ENCODE results near the gene TSHZ2.

Gene TSHZ2

DNA sequence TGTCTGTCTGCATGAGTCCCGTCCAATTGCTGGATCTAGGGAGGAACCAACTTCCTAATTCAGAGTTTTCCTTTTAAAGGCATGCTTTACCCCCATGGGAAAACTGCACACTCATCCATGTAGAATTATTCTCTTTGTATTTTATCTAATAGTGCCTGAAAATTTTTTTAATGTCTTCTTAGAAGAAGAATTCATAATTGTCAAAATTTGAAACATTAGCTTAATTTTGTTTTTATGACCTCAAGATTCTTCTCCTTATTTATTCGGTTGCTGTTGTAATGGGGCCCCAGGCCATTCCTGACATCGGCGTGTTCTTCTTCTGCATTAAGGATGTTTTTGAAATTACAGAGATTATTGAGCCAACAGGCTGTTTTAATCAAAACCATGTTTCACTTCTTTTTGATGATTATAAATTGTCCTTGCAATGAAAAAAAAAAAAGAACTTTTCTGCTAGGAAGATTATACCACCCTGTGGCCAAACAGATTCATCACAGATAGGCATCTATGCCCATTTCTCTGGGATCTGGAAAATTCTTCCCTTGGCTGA is 521.2 kb downstream of the TSHZ2 start:
- peaks cover 23% of the 10 kb centered on the region for H3K36me3 Mint-ChIP-seq (ENCODE audit: low read depth)
- H3K27ac Mint-ChIP-seq, result peak overlapping the region; percentile 77 to 94 (median 80)
- TF ChIP-seq, protein P1, sequence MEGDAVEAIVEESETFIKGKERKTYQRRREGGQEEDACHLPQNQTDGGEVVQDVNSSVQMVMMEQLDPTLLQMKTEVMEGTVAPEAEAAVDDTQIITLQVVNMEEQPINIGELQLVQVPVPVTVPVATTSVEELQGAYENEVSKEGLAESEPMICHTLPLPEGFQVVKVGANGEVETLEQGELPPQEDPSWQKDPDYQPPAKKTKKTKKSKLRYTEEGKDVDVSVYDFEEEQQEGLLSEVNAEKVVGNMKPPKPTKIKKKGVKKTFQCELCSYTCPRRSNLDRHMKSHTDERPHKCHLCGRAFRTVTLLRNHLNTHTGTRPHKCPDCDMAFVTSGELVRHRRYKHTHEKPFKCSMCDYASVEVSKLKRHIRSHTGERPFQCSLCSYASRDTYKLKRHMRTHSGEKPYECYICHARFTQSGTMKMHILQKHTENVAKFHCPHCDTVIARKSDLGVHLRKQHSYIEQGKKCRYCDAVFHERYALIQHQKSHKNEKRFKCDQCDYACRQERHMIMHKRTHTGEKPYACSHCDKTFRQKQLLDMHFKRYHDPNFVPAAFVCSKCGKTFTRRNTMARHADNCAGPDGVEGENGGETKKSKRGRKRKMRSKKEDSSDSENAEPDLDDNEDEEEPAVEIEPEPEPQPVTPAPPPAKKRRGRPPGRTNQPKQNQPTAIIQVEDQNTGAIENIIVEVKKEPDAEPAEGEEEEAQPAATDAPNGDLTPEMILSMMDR (IDR thresholded peaks at IDR 0.05; ENCODE audit: unreplicated experiment in 3 of 3), result peak; percentile 27 to 32 (median 28)
- H3K4me3 Mint-ChIP-seq, result peak overlapping the region in 1 of 3 experiments; percentile 43
- H3K27me3 Mint-ChIP-seq (ENCODE audit: low read depth), result no peaks in the 10 kb centered on the region
- H3K9me3 Mint-ChIP-seq, result peaks cover 2% of the 10 kb centered on the region
- peaks cover 57% of the 10 kb centered on the region for H3K4me1 Mint-ChIP-seq

DNA sequence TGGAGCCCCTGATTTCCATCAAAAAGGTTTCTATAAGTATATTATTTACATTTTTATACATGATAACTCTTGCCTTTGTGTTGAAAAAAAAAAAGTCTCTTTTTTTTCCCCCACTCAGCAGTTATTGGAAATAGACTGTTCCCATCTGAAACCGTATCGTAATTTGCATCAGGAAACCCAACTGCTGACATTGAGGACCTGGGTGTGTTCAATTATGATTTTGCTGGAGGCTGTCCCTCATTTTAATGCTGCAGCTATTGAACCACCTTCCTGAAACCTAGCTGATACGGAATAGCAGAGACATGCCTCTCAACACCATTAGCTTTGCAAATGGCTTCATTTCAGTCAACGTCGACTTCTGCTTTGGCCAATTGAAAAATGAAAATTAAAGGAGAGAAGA is 522.6 kb downstream of the TSHZ2 start:
- Mint-ChIP-seq H3K4me1 (peaks cover 60% of the 10 kb centered on the region), H3K36me3 (ENCODE audit: low read depth) (peaks cover 13% of the 10 kb centered on the region), H3K27ac (peak overlapping the region in 2 of 3 experiments; percentile 16 to 43), H3K4me3 (no peak overlapping the region), H3K27me3 (ENCODE audit: low read depth) (no peaks in the 10 kb centered on the region), H3K9me3 (peaks cover 2% of the 10 kb centered on the region)
- TF ChIP-seq, protein P1 (IDR thresholded peaks at IDR 0.05; ENCODE audit: unreplicated experiment in 3 of 3), result no peak

DNA sequence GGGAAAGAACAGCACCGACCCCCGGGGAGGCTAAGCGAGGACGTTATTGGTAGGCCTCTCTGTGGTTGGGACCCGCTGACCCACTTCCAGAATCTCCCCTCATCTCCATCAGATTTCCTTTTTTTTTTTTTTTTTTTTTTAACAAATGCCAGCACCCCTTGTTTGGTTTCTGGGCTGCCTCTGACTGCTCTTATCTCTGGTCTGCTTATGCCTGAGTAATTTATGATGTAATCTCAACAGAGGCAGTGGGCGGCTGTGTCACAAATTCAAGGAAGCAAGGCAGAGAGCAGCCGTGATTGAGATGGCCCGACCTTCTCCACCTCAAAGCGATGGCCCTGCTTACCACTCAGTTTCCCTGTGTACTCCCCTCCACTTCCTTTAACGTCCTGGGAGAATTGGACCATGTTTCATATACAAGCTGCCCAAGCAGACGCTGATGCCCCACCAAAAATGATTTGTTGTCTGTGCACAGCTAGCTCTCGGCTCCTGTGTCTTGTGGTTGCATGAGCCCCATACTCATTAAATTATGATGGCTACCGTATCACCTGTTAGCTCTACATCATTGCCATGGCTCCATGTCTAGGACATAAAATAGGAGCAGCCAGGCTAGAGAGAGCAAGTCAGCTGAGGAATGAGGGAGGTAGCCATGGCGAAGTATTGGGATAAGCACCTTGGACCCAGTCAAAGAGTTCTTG is 523.4 kb downstream of the TSHZ2 start:
- Mint-ChIP-seq H3K9me3 (peaks cover 2% of the 10 kb centered on the region), H3K36me3 (ENCODE audit: low read depth) (peaks cover 10% of the 10 kb centered on the region), H3K27me3 (ENCODE audit: low read depth) (no peaks in the 10 kb centered on the region)

DNA sequence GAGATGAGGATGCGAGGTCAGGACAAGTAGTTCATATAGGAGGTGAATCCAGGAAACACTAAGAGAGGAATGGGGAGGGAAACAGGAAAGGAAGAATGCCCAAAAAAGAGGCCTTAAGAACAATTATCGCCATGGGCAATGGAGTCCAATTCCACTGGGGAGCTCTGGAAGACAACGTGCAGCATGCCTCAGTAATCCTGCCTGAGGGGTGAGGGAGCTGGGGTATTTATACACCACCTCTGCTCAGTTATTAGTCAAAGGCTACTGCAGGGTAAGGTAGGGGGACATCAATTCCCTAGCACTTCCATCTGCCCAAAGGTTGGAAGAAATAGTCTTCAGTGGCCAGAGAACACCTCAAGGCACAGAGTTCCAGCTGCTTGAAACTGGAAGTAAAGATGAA is 525.1 kb downstream of the TSHZ2 start:
- TF ChIP-seq, protein P1 (IDR thresholded peaks at IDR 0.05; ENCODE audit: unreplicated experiment in 3 of 3), result no peak

More for the DNA sequence above, 523.4 kb downstream of the TSHZ2 start:
- Mint-ChIP-seq H3K4me1 (peaks cover 60% of the 10 kb centered on the region), H3K4me3 (no peak overlapping the region), H3K27ac (peak overlapping the region; percentile 31 to 57 (median 43))
- TF ChIP-seq, protein P1 (IDR thresholded peaks at IDR 0.05; ENCODE audit: unreplicated experiment in 3 of 3), result no peak

DNA sequence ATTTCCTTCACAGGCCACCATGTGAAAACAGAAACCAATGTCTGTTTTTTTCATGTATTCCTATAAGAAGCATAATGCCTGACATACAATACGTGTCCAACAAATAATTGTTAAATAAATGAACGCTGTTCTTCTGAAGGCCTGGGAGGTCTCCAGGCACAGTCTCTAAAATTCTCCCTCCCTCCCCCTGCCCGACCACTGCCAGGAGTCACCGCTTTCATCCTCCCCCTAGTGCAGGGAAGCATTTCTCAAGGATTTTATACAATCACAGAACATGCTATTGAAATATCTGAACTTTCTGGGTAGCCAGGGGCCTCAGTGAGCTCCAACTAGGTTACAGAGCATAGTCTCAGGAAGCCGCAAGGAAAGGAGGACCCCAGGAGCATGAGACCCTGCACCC is 526.2 kb downstream of the TSHZ2 start:
- peak overlapping the region in 2 of 3 experiments; percentile 34 to 62 for H3K27ac Mint-ChIP-seq
- H3K9me3 Mint-ChIP-seq, result peaks cover 11% of the 10 kb centered on the region
- H3K27me3 Mint-ChIP-seq (ENCODE audit: low read depth), result no peaks in the 10 kb centered on the region
- TF ChIP-seq, protein P1 (IDR thresholded peaks at IDR 0.05; ENCODE audit: unreplicated experiment in 3 of 3), result no peak
- H3K36me3 Mint-ChIP-seq (ENCODE audit: low read depth), result peaks cover 19% of the 10 kb centered on the region
- peaks cover 36% of the 10 kb centered on the region for H3K4me1 Mint-ChIP-seq
- no peak overlapping the region for H3K4me3 Mint-ChIP-seq

More for the DNA sequence above, 525.1 kb downstream of the TSHZ2 start:
- H3K4me3 Mint-ChIP-seq, result no peak overlapping the region
- peaks cover 2% of the 10 kb centered on the region for H3K9me3 Mint-ChIP-seq
- peaks cover 11% of the 10 kb centered on the region for H3K36me3 Mint-ChIP-seq (ENCODE audit: low read depth)
- peak overlapping the region in 1 of 3 experiments; percentile 67 for H3K27ac Mint-ChIP-seq
- H3K27me3 Mint-ChIP-seq (ENCODE audit: low read depth), result no peaks in the 10 kb centered on the region
- peaks cover 47% of the 10 kb centered on the region for H3K4me1 Mint-ChIP-seq
